Fibroblast of lung (primary cell): Measurements from ENCODE around the gene SFRP5.

Experiments used
- CTCF ChIP-seq, 2 donors: IDR thresholded peaks in 1 of 2; conservative IDR thresholded peaks in 1 of 2; 1 replicate in 1 of 2; 2 replicates in 1 of 2; pipeline ENCODE4 v1.5.1; 2011 to 2012; ENCODE audit warnings: low read length in 2 of 2, control low read depth in 1 of 2, inconsistent platforms in 1 of 2, low read depth in 1 of 2, mild to moderate bottlenecking in 1 of 2
- EZH2 ChIP-seq: IDR thresholded peaks from 2 replicates; pipeline ENCODE4 v1.5.1; 2012; ENCODE audit warnings: low read length, control low read depth, mild to moderate bottlenecking; ENCODE audit errors: missing control alignments

DNA sequence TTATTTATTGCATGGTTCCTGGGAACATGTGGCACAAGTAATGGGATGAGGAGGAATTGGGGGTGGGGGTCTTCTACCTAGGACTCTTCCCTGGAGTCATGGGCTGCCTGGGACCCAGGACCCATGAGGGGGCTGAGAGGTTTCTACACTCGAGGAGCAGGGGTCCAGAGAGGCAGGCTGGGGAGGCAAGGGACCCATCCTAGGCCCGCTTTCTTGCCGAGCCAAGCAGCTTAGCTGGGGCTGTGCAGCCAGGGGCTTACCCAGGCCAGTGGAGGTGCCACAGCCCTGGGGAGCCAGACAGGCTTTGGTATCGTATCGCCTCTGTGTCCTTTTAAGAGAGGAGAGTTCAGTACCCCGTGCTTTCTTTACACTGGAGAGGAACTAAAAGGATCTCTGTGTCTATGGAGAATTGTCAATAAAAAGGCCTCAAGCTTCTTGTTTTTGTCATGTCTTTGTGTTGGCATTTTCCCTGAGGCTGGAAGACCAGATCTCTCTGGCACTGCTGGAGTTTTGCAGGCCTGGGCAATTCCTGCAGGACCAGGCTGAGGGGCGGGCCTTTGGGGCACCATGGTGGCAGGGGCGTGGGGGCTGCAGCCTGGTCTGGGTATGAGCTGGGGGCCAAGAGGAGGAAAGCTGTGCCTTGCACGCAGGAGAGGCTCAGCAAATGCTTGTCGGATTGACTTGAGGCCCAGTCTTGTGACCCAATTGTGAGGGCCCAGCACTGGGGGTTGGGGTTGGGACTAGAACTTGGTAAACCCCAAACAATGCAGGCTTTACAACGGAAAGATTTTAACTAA, 11.1 kb downstream of the SFRP5 start:
- TF ChIP-seq CTCF (conservative IDR thresholded peaks at IDR 0.05 in 1 of 2, IDR thresholded peaks at IDR 0.05 in 1 of 2; ENCODE audit: low read depth in 1 of 2, low read length in 2 of 2) = no peak
- no peak for TF ChIP-seq EZH2
